Mesodermal cell (in vitro differentiated cells): ENCODE measurements around the gene SMC5.
"Not testable (repeated sequence)": the region's sequence is repeated elsewhere in the genome, so short reads cannot be mapped to it uniquely, and the experiment has no call there.

Experiments used
- H3K27ac ChIP-seq: 2 replicates; pipeline ENCODE4 v1.7.0; 2013; ENCODE audit warnings: mild to moderate bottlenecking, low read depth, low read length, moderate library complexity; ENCODE audit not compliant: severe bottlenecking
- H3K36me3 ChIP-seq: 2 replicates; pipeline ENCODE4 v1.7.1; 2013; ENCODE audit warnings: mild to moderate bottlenecking, low read length, moderate library complexity; ENCODE audit not compliant: control insufficient read depth, insufficient read depth
- H3K4me1 ChIP-seq: one replicate; pipeline ENCODE4 v1.7.1; 2013; ENCODE audit warnings: mild to moderate bottlenecking, low read length; ENCODE audit not compliant: insufficient read depth, control insufficient read depth, poor library complexity, severe bottlenecking
- H3K4me3 ChIP-seq: 2 replicates; pipeline ENCODE4 v1.7.0; 2013; ENCODE audit warnings: low read length, control low read depth, mild to moderate bottlenecking; ENCODE audit not compliant: insufficient read depth, poor library complexity, severe bottlenecking; ENCODE audit errors: extremely low read depth
- H3K9me3 ChIP-seq: 2 replicates; pipeline ENCODE4 v1.7.1; 2013; ENCODE audit warnings: mild to moderate bottlenecking, low read length, moderate library complexity; ENCODE audit not compliant: control insufficient read depth
- WGBS, 2 experiments: methylation state at CpG; one replicate each; pipeline ENCODE4 v1.1.5; 2013; ENCODE audit warnings: missing lambda C conversion rate in 2 of 2; ENCODE audit not compliant: insufficient coverage in 2 of 2; 5-methylcytosine and 5-hydroxymethylcytosine counted together

Gene SMC5

DNA sequence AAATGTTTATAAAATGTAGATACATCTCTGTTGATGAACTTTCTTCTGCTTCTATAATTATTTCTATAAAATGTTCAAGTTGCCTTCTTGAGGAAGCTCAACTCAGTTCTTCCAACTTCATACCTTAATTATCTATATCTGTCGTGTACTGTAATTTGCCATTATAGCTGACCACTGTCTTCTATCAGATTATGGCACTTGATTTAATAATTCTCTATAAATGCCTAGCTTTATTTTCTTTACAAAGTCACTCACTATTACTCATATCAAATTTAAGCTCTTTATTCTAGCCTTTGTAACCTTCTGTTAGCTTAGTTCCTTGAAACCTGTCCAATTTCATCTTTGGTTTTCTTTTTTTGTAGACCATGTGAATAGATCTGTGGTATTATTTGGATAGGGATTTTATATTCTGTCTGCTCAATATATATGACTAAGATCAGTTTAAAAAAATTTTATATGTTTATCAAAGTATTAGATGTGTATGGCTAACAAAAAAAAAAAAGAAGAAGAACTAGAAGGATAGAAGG is 39.5 kb downstream of the SMC5 start:
- Histone ChIP-seq H3K36me3 (peaks cover 51% of the 10 kb centered on the region), H3K4me1 (no peaks in the 10 kb centered on the region), H3K4me3 (no peak overlapping the region), H3K9me3 (no peaks in the 10 kb centered on the region), H3K27ac (no peak overlapping the region)
- WGBS, 2 experiments: no CpG with 5 or more reads among the region's 1 CpG

DNA sequence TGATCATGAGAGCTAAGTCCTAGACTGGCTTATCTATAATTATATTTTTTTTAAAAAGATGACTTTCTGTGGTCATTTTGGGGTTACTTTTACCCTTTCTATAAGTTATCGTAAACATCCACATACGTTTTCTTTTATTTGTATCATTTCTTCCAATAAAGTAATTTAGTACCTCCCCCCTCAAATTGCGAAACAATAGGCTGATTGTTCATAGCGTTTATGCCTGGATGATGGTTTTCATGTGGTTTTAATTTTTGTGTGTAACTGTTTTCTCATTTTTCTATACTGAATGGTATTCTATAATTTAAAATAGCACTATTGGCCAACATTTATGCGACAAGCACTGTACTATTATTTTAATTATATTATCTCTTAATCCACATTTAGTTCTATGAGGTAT is 44.5 kb downstream of the SMC5 start:
- no CpG with 5 or more reads among the region's 5 CpGs for WGBS, 2 experiments
- Histone ChIP-seq H3K4me1 (no peaks in the 10 kb centered on the region), H3K9me3 (no peaks in the 10 kb centered on the region), H3K4me3 (no peak overlapping the region), H3K36me3 (peaks cover 55% of the 10 kb centered on the region), H3K27ac (no peak overlapping the region)

DNA sequence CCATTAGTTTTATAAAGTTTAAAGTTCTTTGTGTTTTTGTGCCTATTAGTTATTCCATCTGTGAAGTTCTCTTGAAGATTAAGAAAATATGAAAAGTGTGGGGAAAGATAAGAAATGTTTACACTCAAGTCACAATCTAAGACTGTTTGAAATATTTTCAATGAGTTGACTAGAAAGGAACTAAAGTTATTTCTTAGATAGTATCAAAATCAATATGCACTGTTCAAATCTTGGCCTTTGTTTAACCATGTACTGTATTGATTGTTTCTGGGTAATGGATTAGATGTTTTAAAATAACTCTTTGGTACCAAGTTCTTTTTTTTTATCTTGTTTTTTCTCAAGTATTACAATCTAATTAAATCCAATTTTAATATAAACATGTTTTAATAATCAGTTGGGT is 46.0 kb downstream of the SMC5 start:
- no peaks in the 10 kb centered on the region for H3K4me1 ChIP-seq
- peaks cover 66% of the 10 kb centered on the region for H3K36me3 ChIP-seq
- no peak overlapping the region for H3K4me3 ChIP-seq
- H3K9me3 ChIP-seq: no peaks in the 10 kb centered on the region
- no peak overlapping the region for H3K27ac ChIP-seq

DNA sequence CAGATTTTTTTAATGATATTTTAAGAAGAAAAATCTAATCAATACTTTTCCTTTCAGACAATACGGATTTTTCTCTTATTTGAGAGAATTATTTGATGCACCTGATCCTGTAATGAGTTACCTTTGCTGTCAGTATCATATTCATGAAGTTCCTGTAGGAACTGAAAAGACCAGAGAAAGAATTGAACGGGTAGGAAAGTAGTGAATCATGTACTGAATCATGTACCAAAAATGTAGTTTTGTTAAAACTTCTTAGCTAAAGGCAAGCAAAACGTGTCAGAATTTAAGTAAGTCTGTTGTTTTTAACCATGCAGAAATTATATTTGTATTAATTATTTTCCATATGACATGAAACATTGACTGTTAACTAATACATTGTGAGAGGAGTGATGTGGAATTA is 56.6 kb downstream of the SMC5 start:
- Histone ChIP-seq H3K9me3 (no peaks in the 10 kb centered on the region), H3K27ac (no peak overlapping the region), H3K36me3 (peaks cover 54% of the 10 kb centered on the region), H3K4me3 (no peak overlapping the region), H3K4me1 (no peaks in the 10 kb centered on the region)
- WGBS, 2 experiments: 100% methylated on average over 1 of the region's 3 CpGs

DNA sequence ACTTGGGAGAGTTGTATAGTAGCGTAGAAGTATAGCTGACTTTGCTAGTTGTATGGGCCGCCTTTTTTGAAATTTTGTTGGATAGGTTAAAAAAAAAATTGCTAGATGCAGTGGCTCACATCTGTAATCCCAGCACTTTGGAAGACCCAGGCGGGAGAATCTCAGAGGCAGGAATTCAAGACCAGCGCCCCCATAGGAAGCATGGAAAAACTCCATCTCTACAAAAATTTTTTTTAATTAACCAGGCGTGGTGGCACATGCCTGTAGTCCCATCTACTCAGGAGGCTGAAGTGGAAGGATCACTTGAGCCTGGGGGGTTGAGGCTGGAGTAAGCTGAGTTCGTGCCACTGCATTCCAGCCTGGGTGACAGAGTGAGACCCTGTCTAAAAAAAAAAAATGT is 59.2 kb downstream of the SMC5 start:
- Histone ChIP-seq H3K36me3 (peaks cover 53% of the 10 kb centered on the region), H3K9me3 (no peaks in the 10 kb centered on the region), H3K27ac (no peak overlapping the region), H3K4me1 (no peaks in the 10 kb centered on the region), H3K4me3 (no peak overlapping the region)
- 90 to 100% methylated on average over 2 to 3 of the region's 6 CpGs for WGBS, 2 experiments

DNA sequence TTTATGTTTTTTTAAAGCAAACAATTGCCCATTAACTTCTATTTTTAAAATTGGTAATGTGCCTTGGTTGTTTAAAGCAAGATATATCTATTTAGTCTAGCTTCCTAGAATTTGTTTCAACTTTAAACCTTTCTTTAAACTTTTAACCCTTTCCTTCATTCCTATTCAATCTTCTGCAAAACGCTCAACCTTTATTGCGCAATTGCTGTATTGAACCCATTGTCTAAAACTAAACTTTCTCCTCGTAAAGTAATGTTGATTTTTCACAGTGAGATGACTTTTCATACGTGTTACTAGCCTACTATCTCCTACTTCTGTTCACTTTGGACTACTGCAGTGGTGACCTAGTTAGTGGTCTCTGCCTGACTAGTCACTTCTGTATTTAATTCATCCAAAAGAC is 63.3 kb downstream of the SMC5 start:
- Histone ChIP-seq H3K9me3 (no peaks in the 10 kb centered on the region), H3K27ac (no peak overlapping the region), H3K4me1 (no peaks in the 10 kb centered on the region), H3K4me3 (no peak overlapping the region), H3K36me3 (peaks cover 70% of the 10 kb centered on the region)
- 93 to 94% methylated on average over 3 to 4 of the region's 4 CpGs for WGBS, 2 experiments

DNA sequence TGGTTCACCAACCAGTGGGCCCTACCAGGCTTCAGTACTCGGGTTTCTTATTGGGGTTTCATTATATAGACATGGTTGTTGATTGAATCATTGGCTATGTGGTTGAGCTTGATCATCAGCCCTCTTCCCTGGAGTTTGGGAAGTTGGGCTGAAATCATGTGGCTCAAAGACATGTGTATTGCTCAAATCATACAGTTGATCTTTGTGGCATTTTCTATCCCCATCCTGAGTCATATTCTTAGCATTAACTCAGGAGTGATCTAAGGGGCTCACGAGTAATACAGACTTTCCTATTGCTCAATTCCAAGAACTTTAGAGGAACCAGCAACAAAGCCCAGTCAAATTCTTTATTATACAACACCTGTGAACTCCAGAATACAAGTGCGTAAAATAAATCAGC is 66.2 kb downstream of the SMC5 start:
- no peak overlapping the region for H3K4me3 ChIP-seq
- H3K9me3 ChIP-seq: peaks cover 6% of the 10 kb centered on the region
- H3K4me1 ChIP-seq: no peaks in the 10 kb centered on the region
- WGBS, 2 experiments: 94% methylated on average over 2 of the region's 3 CpGs
- peaks cover 82% of the 10 kb centered on the region for H3K36me3 ChIP-seq
- H3K27ac ChIP-seq: no peak overlapping the region

DNA sequence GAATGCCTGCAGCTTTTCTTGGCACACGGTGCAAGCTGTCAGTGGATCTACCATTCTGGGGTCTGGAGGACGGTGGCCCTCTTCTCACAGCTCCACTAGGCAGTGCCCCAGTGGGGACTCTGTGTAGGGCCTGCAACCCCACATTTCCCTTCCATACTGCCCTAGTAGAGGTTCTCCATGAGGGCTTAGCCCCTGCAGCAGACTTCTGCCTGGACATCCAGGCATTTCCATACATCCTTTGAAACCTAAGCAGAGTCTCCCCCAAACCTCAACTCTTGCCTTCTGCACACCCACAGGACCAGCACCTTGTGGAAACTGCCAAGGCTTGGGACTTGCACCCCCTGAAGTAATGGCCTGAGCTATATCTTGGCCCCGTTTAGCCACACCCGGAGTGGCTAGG is 69.8 kb downstream of the SMC5 start:
- not testable (repeated sequence) for H3K4me3 ChIP-seq, H3K4me1 ChIP-seq, H3K9me3 ChIP-seq, H3K27ac ChIP-seq
- peaks cover 74% of the 10 kb centered on the region for H3K36me3 ChIP-seq
- 89 to 100% methylated on average over 4 of the region's 4 CpGs for WGBS, 2 experiments

DNA sequence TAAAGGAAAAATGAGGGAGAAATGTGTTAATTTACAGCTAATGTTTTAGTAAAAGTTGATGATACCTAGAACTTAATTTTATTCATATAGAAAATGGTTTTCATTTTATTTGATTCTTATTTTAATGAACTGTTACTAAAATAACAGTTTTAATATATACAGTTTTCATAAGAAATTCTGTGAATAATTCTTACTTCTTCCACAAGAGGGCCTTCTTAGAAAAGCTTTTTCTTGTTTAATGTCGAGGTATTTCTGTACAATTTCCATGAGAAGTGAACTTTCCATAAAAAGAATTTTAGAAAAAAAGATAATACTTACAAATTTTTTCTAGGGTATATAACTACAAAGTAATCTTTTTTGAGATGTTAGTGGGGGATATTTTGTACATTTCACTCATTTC is 81.8 kb downstream of the SMC5 start:
- Histone ChIP-seq H3K27ac (no peak overlapping the region), H3K9me3 (no peaks in the 10 kb centered on the region), H3K36me3 (peaks cover 32% of the 10 kb centered on the region), H3K4me3 (no peak overlapping the region), H3K4me1 (no peaks in the 10 kb centered on the region)
- WGBS, 2 experiments: no CpG with 5 or more reads among the region's 1 CpG

DNA sequence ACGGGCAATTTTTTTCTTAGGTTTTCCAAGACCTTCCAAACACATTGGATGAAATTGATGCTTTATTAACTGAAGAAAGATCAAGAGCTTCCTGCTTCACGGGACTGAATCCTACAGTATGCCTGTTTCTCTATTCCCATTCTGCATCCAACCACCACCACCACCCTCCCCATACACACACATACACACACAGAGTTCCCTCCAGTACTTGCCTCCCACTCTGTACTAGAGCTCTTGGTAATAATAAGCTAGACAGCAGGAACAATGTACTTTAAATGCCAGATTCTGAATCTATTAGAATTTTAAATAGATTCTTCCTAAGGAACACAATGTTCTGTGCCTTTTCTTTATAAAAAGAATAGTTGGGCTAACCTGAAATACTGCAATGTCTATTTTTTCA is 88.3 kb downstream of the SMC5 start:
- peaks cover 56% of the 10 kb centered on the region for H3K36me3 ChIP-seq
- no peaks in the 10 kb centered on the region for H3K9me3 ChIP-seq
- no peak overlapping the region for H3K27ac ChIP-seq
- no peak overlapping the region for H3K4me3 ChIP-seq
- no peaks in the 10 kb centered on the region for H3K4me1 ChIP-seq
- WGBS, 2 experiments: 71% methylated on average over 1 of the region's 2 CpGs; no CpG with 5 or more reads in 1 of the 2 experiments

DNA sequence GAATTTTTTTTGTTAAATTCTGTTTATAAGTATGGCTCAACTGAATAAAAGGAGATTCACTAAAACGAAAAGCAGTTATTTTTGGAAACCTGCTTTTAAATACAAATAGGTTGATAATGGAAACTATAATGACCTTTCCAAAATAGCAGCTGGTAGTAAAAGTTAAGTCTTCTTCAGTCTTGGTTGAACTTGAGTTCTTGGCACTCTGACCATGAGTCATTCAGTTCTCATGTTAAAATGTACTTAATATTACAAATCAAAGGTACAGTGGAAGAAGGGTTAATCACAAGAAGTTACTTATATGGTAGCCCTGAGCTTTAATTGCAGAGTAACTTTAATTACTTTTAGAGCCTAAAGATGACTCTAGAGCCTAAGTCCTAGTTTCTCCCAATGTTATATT is 93.6 kb downstream of the SMC5 start:
- Histone ChIP-seq H3K9me3 (no peaks in the 10 kb centered on the region), H3K4me3 (no peak overlapping the region), H3K27ac (no peak overlapping the region), H3K36me3 (peaks cover 52% of the 10 kb centered on the region), H3K4me1 (no peaks in the 10 kb centered on the region)
- 100% methylated on average over 1 of the region's 1 CpG; no CpG with 5 or more reads in 1 of the 2 experiments for WGBS, 2 experiments

DNA sequence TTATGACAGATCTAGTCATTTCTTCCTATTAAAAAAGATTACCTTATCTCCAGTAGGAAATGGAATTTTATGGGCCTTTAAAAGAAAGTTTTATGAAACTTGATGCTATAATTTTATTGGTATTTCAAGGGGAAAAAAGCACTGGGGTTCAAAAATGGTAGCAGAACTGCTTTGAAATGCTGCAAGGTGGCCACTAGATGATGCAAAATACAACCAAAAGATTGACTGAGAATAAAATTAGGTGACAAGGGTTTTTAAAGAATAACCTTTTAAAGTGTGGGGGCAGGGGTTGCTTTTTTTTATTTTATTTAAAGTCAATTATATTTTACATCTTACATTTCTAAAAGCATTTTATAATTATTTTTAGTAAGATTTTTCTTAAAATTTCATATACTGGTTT is 94.0 kb downstream of the SMC5 start:
- H3K36me3 ChIP-seq: peaks cover 56% of the 10 kb centered on the region

More for the DNA sequence above, 94.0 kb downstream of the SMC5 start:
- no peaks in the 10 kb centered on the region for H3K9me3 ChIP-seq
- H3K4me1 ChIP-seq: no peaks in the 10 kb centered on the region
- H3K4me3 ChIP-seq: no peak overlapping the region
- no peak overlapping the region for H3K27ac ChIP-seq
